Glutamatergic neuron (in vitro differentiated cells): ENCODE results near the gene MGRN1. TPM values are rescaled to one million over a fixed set of nuclear protein-coding genes. Genes with fewer than 3 reads are reported as not detected.
A peak's percentile ranks its signal among the peaks of the same experiment; 100 is the strongest.

Source experiments
- DNase-seq: peaks from one replicate; pipeline ENCODE4 v3.0.0; 2022
- H3K27ac Mint-ChIP-seq: one replicate; pipeline ENCODE4 v1.8.0; 2020; ENCODE audit warnings: mild to moderate bottlenecking, mixed read lengths, inconsistent platforms; ENCODE audit not compliant: unreplicated experiment
- H3K27me3 Mint-ChIP-seq: one replicate; pipeline ENCODE4 v1.8.0; 2020; ENCODE audit warnings: mild to moderate bottlenecking, moderate library complexity, mixed read lengths, inconsistent platforms; ENCODE audit not compliant: unreplicated experiment
- H3K36me3 Mint-ChIP-seq: one replicate; pipeline ENCODE4 v1.8.0; 2020; ENCODE audit warnings: mild to moderate bottlenecking, mixed read lengths, inconsistent platforms; ENCODE audit not compliant: unreplicated experiment
- H3K4me1 Mint-ChIP-seq: one replicate; pipeline ENCODE4 v1.8.0; 2020; ENCODE audit warnings: mild to moderate bottlenecking, low read depth, mixed read lengths, inconsistent platforms; ENCODE audit not compliant: unreplicated experiment
- H3K4me3 Mint-ChIP-seq: one replicate; pipeline ENCODE4 v1.8.0; 2020; ENCODE audit warnings: mild to moderate bottlenecking, mixed read lengths, inconsistent platforms; ENCODE audit not compliant: unreplicated experiment
- H3K9me3 Mint-ChIP-seq: one replicate; pipeline ENCODE4 v1.8.0; 2020; ENCODE audit warnings: mild to moderate bottlenecking, moderate library complexity, mixed read lengths, inconsistent platforms; ENCODE audit not compliant: unreplicated experiment
- CTCF ChIP-seq: fragments of 200-600 bp; sonication (generic); IDR thresholded peaks from one replicate; pipeline ENCODE4 v1.5.0; 2021; ENCODE audit not compliant: partially characterized antibody, unreplicated experiment
- total RNA-seq: library from RNA; stranded (reverse); fragmentation: NEBNext Ultra II Directional; extraction: Animal tissue kit (Norgen Biotek cat#: 25700); gene quantifications from one replicate; pipeline ENCODE4 v1.2.1, GENCODE V29; 2021; ENCODE audit not compliant: unreplicated experiment

Gene MGRN1
- total RNA-seq, 1 donor from 2014 or later: 150 TPM

DNA sequence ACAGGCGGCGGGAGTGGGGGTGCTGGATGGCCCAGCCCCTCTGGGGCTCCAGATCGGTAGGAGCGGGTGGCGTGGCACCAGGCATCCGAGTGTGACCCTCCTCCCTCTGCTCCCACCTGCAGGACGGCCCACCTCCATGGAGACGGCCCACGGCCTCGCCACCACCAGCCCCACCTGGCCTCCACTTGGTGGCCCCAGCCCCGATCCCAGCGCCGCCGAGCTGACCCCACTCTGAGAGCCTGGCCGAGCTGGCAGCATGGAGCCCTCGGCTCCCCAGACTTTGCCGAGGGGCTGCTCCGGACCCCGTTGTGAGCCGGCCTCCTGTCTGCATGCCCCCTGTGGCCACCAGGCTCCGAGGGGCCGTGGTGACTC is 64.0 kb downstream of the MGRN1 start:
- Mint-ChIP-seq H3K4me3 (no peak overlapping the region), H3K4me1 (peaks cover 4% of the 10 kb centered on the region), H3K9me3 (peaks cover 8% of the 10 kb centered on the region), H3K36me3 (no peaks in the 10 kb centered on the region), H3K27me3 (peaks cover 15% of the 10 kb centered on the region), H3K27ac (no peak overlapping the region)
- TF ChIP-seq CTCF: no peak
- DNase-seq: no peak

DNA sequence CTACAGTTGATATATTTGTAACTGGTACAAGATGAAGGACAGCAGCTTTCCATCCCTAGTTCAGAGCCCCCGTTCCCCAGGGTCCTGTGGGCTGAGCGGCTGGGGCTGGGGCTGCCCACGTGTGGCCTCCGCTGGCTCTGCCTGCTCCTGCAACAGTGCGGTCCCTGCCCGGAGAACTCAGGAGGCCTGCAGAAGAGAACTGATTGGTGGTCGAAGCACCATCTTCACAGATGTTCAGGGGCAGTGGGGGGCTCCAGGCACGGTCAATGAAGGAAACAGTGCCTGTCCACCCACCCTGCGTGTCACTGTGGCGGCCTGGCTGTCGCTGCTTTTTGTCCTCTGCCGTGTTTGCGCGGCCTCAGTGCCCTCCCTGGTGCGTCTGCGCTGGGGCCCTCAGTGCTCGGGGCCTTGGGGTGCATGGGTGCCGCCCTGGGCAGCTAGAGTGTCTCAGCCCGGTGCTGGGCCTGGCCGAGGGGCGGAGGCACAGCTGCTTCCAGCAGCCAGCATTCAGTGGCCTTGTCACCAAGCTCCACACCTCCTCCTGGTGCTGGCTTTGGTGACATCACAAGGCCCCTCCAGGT is 64.6 kb downstream of the MGRN1 start:
- no peak overlapping the region for H3K27ac Mint-ChIP-seq
- peaks cover 8% of the 10 kb centered on the region for H3K9me3 Mint-ChIP-seq
- no peaks in the 10 kb centered on the region for H3K36me3 Mint-ChIP-seq
- H3K4me1 Mint-ChIP-seq: peaks cover 4% of the 10 kb centered on the region
- H3K27me3 Mint-ChIP-seq: peaks cover 15% of the 10 kb centered on the region
- no peak overlapping the region for H3K4me3 Mint-ChIP-seq
- TF ChIP-seq CTCF: no peak
- DNase-seq: no peak

GRCh38 chr16:4689864-4690704 is 65.5 kb downstream of the MGRN1 start:
- H3K27me3 Mint-ChIP-seq: peaks cover 13% of the 10 kb centered on the region
- no peak for TF ChIP-seq CTCF
- peaks cover 7% of the 10 kb centered on the region for H3K9me3 Mint-ChIP-seq
- DNase-seq: no peak
- no peak overlapping the region for H3K4me3 Mint-ChIP-seq
- H3K36me3 Mint-ChIP-seq: no peaks in the 10 kb centered on the region
- no peak overlapping the region for H3K27ac Mint-ChIP-seq
- H3K4me1 Mint-ChIP-seq: peaks cover 4% of the 10 kb centered on the region

DNA sequence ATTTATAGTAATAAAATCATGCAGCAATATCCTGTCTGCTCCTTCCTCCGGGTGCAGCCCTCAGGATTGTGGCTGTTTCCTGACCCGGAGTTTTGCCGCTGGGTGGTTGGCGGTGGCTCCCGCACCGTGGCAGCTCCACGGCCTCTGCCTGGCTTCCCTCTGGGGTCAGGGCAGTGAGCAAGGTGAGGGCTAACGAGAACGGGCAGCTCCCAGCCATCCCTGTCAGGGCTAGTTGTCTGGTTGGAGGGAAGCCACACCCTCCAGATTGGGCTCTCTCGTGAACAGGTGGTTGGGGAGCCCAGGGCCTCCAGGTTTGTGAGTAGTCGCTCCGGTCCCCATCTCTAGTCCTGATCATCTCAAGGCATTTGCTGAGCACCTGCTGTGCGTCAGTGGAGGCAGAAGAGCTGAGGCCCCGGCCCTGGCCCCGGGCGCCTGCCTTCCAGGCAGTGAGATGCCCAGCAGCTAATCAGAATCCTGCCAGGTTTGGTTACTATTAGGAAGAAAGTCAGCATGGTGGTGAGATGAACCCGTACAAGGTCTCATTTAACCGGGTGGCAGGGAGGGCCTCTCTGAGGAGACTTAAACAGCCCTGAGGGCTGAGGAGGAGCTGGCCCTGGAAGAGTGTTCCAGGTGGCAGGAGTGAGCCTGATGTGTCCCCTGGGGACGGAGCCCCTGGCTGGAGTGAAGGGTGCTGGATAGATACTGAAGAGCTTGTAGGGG is 66.5 kb downstream of the MGRN1 start:
- peaks cover 10% of the 10 kb centered on the region for H3K9me3 Mint-ChIP-seq
- peaks cover 16% of the 10 kb centered on the region for H3K27me3 Mint-ChIP-seq
- no peak for TF ChIP-seq CTCF
- H3K4me1 Mint-ChIP-seq: peaks cover 4% of the 10 kb centered on the region
- DNase-seq: no peak
- no peaks in the 10 kb centered on the region for H3K36me3 Mint-ChIP-seq
- H3K27ac Mint-ChIP-seq: peak overlapping the region; percentile 28
- peak overlapping the region; percentile 70 for H3K4me3 Mint-ChIP-seq
